ENCODE data around the gene UNC5B.

DNA sequence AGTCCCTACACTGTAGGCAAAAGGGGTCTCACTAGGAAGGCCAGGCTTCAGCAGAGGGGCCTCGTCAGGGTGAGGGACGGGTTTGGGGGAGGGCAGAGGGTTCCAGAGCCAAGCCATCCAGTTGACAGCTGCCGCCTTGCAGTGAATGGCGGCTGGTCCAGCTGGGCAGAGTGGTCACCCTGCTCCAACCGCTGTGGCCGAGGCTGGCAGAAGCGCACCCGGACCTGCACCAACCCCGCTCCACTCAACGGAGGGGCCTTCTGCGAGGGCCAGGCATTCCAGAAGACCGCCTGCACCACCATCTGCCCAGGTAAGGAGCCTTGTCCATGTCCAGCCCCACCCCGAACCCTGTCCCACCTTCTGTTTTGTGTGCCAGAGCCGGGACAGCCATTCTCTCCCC is 75.1 kb downstream of the UNC5B start:
- TF ChIP-seq CTCF (IDR thresholded peaks at IDR 0.05) (no peak), SOX15 (CRISPR knock-in tag; IDR thresholded peaks at IDR 0.05) (no peak)

All from WTC11 (cell line).